ENCODE results near the gene GPSM3.
A peak's percentile ranks its signal among the peaks of the same experiment; 100 is the strongest.

GPSM3 gene

DNA sequence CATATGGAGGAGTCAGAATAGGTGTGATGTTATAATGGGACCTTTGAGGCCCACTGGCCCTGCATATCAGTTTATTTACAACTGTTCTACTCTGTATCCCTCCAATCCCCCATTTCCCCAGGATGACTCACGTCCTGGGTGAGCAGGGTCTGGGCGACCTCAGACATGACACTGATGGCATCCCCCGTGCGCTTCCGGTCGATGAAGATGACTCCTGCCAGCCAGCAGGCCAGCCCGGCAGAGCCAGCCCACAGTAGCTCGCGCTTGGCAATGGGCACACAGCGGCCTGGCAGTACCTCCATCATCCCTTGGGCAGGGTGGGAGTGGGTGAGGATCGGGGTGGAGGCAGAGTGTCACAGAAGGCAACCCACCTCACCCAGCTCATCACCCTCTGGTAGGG lies 22.1 kb downstream of the GPSM3 start:
- no peak for DNase-seq

DNA sequence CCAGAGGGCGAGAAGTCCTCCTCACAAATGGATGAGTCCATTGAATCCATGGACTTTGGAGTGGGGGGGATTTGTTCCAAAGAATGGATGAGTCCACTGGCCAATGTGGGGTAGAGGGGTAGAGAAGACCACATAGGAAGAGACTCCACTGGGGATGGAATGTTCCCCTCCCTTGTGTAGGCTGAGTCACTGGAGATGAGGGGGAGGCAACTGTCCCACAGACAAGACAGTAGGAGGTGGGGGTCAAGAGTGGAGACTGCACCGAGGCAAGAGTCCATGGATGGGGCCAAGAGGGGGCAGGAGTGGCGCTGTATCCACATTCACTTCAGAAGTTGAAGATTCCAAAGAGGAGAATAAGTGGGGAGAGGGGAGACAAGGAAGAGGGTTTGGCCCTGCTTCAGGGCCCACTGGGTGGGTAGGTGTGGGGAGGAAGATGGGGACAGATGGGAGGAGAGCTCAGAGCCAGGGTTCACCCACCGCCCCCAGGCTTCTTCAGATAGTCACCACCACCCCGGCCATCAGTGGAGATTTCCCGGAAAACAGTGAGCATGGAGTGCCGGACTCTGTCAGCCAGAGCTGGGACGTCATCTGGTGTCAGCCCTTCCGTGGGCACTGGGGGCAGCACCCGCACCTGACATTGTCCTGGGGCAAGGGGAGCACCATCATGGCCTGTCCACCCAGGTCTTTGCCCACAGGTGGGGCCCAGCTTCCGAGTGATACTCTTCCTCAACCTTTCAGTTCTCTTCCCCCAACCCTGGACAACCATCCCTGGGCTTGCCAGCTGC lies 23.4 kb downstream of the GPSM3 start:
- no peak for DNase-seq

DNA sequence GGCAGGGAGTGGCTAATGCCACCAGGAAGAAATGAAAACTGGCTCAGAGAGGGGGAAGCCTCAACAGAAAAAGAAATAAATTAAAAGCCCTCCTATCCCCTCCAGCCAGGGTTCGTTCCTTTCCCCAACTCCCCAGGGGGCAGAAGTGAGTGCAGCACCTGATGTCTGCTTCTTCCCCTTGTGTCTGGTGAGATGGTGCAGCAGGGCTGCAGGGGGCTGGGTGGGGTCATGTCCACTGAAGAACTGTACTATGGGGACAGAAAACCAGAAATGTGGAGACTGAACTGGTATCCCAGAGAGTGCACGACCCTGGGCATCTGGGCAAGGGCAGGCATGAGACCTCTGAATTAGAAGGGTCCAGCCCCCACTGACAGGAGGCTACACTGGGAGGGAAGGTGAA lies 24.1 kb downstream of the GPSM3 start:
- DNase-seq: no peak

DNA sequence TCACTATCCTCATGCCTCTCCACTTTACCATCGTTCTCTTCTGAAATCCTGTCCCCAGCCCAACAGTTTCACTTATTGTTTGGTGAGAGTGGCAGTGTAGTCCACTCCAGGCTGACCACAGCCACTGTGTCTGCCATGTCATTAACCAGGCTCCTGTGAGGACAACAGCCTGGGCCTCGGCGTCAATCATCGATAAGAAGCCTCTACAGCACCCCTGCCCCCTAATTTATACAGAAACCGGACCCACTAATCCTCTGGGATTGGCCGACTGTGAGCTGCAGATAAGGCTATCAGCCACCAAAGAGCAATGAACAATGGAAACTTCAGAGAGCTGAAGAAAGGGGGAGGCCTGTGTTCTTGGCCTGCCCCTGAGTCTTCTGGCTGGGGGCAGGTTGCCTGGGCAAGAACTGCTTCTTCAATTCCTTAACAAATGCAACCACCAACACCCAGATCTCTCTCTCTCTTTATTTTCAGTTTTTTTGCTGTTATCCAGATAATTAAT lies 24.6 kb downstream of the GPSM3 start:
- no peak for DNase-seq

DNA sequence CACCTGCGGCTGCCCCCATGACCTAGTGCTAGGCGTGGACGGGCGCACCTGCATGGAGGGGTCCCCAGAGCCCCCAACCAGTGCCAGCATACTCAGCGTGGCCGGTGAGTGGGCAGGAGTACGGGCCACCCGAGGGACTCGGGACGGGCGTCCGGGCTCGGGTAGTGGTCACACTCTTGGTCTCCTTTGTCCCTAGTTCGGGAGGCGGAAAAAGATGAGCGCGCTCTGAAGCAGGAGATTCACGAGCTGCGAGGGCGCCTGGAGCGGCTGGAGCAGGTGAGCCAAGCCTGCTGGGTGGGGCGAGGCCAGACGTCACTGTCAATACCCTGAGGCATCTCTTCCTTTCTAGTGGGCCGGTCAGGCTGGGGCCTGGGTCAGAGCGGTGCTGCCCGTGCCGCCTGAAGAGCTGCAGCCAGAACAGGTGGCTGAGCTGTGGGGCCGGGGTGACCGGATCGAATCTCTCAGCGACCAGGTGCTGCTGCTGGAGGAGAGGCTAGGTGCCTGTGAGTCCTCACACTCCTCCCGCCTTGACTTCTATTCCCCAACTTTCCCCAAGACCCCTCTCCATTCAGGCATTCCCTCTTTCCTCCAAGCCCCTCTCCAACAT lies 25.2 kb downstream of the GPSM3 start:
- DNase-seq: no peak

DNA sequence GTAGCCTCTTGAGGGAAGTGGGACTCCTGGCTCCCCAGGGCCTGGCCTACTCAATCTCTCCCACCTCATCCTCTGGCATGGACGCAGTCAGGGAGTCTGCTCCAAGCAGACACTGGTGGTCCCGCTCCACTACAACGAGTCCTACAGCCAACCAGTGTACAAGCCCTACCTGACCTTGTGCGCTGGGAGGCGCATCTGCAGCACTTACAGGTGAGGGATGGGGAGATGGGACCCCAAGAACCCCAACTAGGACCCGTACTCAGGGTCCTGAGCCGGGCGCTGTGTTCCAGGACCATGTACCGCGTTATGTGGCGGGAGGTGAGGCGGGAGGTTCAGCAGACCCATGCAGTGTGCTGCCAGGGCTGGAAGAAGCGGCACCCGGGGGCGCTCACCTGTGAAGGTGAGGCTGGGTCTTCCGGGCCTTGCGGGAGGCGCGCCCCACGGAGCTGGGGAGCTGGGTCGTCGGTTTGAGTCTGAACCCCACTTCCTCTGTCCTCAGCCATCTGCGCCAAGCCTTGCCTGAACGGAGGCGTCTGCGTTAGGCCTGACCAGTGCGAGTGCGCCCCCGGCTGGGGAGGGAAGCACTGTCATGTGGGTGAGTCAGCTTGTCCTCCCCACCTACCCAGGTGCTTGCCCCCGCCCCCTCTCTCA lies 25.9 kb downstream of the GPSM3 start:
- DNase-seq: no peak

DNA sequence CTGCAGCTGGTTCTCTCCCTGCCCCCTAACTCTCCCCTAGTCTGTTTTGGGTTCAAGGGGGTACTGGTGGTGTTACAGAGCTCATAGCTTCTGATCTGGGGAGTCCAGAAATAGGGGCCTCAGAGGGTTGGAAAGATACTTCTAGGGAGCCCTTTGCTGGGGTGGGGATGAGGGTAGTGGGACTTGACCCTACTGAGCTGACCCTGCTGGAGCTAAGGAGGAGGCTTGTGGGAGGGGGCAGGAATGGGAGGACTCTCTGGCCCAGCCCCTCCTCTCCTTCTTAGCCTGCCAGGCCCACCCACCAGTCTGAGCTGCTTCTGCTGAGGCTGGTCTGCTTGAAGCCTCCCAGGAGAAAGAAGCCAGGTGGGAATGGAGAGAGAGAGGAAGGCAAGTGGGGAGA lies 28.1 kb downstream of the GPSM3 start, which contains the start of gene EGFL8:
EGFL8 (plus strand) TSS at position 301 of the 400 bp plus-strand sequence. CDS start 1,571 bp downstream, outside the sequence.
- no peak for DNase-seq

DNA sequence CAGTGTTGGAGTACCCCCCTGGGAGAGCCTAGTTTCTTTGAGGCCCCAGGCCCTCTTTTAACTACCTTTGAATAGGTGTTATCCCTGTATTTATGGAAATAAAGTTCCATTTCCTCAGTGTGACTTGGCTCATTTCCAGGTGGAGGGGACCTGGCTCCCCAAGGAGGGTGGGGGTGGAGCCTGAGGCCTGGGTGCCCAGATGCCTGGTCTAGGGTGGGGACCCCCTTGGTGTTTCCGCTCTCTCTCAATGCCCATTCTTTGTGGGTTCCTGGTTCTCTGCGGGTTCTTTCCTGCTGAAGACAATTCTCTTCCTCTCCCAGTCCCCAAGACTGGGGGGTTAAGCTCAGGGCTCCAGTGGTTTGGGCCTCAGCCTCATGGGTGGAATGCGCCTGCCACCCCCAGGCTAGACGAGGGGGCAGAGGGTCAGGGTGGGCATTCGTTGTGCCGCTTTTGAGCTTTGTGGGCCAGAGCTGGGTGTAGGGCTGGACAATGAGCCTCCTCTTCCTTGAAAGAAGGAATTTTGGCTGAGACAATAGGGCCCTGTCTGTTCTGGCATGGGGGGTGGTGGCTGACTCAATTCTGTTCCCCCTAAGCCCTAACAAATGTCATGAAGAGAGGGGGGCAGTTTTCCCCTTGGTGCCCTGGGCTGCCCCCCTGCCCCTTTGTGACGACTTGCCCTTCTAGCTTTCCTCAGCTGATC lies 28.7 kb downstream of the GPSM3 start:
- DNase-seq: no peak

DNA sequence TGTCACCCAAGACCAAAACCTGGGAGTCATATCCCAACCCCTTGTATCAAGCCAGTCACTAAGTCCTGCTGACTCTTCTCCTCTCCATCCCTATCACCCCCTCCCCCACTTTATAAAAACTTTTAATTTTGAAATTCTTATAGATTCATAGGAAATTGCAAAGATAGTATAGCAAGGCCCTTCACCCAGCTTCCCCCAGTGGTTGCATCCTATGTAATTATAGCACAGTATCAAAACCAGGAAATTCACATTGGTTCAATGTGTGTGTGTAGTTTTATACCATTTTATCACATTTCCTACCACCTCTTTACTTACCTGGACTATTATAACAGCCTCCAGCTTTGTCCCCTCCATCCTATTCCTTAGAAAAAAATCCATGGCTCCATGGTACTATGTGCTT lies 34.4 kb downstream of the GPSM3 start:
- DNase-seq: no peak

DNA sequence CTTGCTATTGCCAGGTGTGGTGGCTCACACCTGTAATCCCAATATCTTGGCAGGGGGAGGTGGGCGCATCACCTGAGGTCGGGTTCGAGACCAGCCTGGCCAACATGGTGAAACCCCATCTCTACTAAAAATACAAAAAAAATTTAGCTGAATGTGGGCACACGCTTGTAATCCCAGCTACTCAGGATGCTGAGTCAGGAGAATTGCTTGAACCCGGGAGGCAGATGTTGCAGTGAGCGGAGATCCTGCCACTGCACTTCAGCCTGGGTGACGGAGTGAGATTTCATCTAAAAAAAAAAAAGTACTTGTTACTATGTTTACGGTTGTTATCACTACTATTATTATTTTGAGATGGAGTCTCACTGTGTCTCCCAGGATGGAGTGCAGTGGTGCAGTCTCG lies 35.6 kb downstream of the GPSM3 start:
- no peak for DNase-seq

DNA sequence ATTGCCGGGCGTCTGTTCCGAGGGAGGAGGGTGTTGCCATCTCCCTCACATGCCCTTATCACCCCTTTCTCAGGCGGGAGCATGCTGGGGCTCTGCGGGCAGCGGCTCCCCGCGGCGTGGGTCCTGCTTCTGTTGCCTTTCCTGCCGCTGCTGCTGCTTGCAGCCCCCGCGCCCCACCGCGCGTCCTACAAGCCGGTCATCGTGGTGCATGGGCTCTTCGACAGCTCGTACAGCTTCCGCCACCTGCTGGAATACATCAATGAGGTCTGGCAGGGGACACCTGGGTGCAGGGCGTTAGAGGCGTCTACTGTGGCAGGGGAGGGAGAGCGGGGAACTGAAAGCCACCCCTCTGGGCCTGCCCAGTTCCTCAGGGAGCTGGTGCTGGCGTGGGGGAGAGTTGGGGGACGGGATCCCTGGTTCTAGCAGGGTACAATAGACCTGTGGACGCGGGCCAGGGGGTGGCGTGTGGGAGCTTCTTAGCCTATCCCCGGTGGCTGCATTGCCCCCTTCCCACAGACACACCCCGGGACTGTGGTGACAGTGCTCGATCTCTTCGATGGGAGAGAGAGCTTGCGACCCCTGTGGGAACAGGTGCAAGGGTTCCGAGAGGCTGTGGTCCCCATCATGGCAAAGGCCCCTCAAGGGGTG lies 37.8 kb downstream of the GPSM3 start:
- DNase-seq: peak; percentile 66

DNA sequence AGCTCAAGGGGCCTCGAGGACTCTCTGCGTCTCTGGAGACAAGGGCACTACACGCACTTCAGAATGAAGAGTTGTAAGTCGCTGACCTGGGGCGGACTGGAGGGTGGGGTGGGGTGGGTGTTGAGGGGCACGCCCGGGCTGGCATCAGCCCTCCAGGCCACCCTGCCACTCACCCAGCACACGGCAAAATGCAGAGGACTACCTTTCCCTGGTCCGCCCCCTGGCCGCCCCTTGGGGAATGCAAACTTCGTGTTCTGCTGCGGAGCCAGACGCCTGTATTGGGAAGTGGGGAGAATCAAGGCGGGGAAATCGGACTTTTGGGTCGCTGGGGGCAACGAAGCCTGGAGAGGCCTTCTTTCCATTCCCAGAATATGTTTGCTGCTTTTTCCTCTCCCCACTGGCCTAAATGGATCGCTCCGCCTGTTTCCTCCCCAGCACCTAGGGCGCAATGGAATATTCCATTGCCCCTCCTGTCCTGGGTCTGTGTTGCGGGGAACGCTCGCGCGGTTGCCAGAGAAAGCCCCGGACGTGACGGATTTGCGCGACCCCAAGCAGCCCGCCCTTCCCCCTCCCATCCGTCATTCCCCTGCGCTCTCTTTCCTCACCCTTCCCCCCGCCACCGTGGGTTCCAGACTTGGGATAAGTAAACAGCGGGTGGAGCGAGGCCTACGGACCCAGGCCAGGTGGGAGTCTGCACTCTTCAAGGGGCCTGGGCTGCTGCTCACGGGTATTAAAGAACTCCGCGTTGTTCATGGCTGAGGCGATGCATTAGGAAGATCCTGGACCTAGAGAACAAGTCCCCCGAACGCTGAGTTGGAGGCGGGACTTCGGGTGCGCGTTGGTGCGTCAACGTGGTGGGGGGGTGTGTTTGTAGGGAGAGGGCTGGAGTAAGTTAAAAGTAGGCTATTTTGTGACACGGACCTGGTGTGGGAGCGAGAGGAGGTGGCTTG lies 38.6 kb downstream of the GPSM3 start, which contains the start of gene PPT2:
PPT2 (plus strand) TSS at position 578 of the 950 bp plus-strand sequence. CDS start 454 bp downstream, outside the sequence.
- peak; percentile 67 for DNase-seq

DNA sequence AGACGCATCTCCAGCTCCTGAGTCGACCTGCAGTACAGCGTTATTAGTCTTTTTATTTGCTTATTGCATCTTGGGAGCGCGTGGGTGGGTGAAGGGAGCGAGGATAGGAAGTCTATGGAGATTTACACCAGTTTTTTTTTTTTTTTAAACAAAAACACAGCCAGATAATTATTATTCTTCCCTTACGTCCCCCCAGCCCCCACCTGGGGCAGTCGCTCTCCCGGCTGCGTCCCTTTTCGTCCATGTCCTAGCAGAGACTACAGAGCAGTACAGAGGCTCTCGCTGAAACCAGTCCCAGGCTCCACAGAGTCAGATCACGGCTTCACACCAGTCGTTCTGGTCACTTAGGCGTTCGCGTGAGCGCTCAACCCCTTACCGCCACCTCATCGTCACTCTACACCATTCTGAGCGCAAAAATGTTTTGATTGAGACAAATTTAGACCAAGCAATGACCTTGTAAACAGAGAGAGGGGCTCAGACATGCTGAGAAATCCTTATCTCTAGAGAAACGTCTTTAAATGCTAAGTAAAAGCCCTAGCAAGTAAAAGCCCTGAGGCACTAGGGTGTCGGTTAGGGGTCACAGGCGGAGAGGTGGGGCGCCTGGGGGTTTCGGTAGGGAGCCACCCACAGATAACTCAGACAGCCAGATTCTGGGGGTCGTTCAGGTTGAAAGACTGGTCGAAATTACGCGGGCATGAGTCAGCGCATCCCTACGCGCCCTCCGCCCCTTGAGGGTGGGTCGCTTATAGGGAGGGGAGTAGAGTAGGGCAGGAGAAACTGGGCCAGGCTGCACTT lies 39.5 kb downstream of the GPSM3 start:
- DNase-seq: no peak

DNA sequence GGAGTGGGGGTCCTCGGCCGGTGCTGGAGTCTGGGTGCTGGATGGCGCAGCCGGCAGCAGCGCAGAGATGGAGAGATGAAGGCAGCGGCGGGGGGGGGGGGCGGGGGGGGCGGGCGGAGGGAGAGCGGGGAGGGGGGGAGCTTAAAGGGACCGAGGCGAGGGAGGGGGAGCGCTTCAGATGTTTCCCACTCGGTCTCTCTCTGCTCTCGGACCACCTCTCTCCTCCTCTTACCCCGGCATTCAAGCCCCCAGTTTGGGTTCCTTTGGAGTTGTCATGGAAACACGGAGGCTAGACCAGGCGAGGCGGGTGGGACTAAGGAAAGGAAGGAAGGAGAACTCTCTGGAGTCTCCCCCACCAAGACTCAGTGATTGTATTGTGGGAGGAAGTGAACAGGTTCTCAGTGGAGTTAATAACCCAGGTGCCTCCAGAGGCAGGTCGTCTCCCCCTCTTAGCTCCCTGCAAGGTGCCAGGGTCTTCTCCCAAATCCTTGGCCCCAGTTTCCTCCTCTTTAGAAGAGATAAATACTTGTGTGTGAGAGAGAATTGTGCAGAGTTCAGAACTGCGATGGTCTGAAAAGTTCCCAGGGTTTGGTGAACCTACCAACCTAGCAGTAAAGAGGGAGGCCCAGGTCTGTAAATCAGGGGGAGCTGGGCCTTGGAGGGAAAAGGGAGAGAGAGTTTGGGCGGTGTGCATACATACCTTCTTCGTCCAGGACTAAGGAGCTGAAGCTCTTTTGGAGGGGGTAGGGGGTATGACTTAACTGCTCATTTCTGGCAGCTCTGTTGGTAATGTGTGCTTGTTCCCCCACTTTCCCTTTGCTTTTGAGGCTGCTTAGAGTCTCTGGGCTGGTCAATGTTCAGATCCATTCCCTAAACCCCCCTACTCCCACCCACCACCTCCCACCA lies 40.3 kb downstream of the GPSM3 start, which contains the start of gene PRRT1:
PRRT1 (minus strand) TSS at position 77 of the 906 bp plus-strand sequence. CDS start 112 bp downstream, outside the sequence.
- DNase-seq: no peak

DNA sequence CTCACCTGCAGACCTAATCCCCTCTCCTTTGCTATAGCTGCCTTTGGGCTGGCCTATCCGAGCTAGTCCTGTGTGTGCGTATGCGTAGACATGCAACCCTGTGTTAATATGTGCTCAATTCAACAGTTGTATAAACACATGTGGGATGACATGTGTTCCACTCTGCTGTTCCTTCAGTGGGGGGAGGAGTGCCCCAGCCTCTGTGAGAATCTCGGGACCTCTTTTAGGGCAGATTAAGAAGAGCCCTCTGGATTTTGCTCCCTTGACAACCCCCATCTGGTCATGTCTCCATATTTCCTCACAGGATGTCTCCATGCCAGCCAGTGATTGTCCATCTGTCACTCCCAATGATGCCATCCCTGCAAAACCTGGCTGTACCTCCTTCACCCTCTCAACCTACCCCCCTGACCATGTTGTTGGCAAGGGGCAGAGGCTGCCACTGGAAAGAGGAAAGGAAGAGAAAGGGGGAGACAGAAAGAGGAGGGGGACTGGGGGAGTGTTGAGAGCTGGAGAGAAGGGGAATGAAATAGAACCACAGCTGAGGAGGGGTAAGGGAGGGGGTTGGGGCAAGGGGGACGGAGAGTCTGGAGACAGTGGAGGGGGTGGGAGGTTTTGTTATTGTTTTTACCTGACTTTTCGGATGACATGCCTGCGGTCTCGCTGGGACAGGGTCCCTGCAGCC lies 41.1 kb downstream of the GPSM3 start:
- no peak for DNase-seq

DNA sequence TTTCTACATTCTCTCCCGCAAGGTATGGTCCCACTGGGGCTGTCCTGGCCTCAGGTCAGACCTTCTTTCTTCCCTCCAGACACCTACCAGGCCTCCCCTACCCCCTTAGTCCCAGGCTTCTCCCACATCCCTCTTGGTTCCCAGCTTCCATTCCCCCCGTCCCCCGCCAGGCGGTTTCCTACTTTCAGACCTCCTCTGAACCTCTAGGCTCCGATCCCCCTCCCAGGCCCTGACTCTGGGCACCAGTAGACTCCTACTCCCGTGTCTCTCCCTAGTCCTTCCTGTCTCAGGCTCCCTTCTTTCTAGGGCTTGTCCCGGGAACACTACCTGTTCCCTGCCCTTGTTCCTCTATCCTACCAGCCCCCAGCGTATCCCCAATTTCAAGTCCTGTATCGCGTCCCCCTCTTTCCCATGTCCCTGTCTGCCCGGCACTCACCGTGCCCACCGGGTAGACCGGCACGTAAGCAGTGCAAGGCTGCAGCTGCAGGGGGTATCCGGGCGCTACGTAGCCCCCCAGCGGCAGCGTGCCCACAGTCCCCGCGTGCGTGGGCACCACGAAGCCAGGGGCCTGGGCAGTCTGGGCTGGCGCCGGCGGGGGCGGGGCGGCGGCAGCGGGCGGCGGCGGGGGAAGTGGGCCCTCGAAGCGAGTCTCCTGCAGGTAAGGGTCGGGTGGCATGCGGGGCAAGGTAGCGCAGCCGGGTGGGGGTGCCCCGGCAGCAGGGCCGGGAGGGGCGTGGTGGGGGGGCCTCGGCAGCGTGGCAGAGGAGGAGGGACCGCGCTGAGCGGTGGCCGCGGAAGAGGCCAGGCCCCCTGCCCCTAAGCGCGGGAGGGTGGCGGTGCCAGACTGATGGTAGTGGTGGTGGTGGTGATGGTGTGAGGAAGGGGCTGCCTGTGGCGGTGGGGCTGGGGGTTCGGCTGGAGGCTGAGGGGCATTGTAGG lies 42.2 kb downstream of the GPSM3 start:
- no peak for DNase-seq

DNA sequence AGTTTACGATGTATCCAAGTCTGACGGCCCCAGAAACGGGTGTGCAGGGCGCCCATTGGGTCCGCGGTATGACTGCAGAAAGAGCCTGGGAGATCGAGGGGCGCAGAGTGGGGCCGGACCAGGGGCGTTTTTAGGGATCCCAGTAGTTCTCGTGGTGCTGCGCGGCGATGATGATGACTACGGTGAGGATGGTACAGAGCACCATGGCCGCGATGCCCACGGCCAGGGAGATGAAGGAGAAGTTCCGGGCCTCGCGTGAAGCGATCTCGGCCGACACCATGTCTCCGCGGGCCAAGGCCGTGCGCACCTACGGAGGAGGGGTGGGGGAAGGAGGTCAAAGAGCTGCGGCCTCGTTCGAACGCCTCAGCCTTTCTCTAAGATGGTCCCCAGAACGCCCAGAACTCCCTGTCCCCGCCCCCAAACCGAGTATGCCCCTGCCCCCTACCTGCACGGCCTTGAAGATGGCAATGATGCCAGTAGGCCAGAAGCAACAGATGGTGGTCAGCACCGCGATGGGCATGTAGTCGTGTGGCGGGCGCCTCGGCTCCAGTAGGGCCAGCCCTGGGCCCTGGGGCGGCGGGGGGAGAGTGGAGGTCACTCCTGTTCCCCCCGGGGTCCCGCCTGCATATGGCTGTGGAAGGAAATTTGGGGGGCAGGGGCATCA lies 43.2 kb downstream of the GPSM3 start:
- DNase-seq: no peak

Data from activated CD4-positive, alpha-beta T cell treated with anti-CD3 and anti-CD28 coated beads, Interleukin-2, Interleukin-6, amounts not matched to agents 100 ng/mL and 50 ng/mL, durations not matched to agents 16 hours and 8 hours (primary cell).